Adrenal gland (tissue), 5 donors: Measurements from ENCODE around the gene HELLS.
"Not testable (repeated sequence)": the region's sequence is repeated elsewhere in the genome, so short reads cannot be mapped to it uniquely, and the experiment has no call there.

Experiments used
- CTCF ChIP-seq, 6 experiments: fragments of 450-650 bp in 4 of 6; fragments of 200-600 bp in 2 of 6; sonication (generic) in 1 of 6; IDR thresholded peaks; 1 replicate in 5 of 6; 2 replicates in 1 of 6; pipeline versions ENCODE4 v1.5.1 to v1.8.0; 2016 to 2021; ENCODE audit warnings: antibody characterized with exemption in 6 of 6, mild to moderate bottlenecking in 2 of 6, moderate library complexity in 1 of 6
- POLR2A ChIP-seq, 2 donors: fragments of 450-650 bp; IDR thresholded peaks; one replicate each; pipeline ENCODE4 v1.6.1; 2017; ENCODE audit warnings: antibody characterized with exemption in 2 of 2, mild to moderate bottlenecking in 2 of 2, moderate library complexity in 1 of 2
- donor health status: DM: no; HTN: no; CAD: no.

- TF ChIP-seq CTCF, POLR2A (IDR thresholded peaks at IDR 0.05): not testable (repeated sequence)
These were observed 22.2 kb downstream of the HELLS start for GRCh38 chr10:94567714-94568307.
